Esophagus muscularis mucosa (tissue), 3 donors: Measurements from ENCODE around the gene KANSL1.

Experiments used
- CTCF ChIP-seq, 3 experiments: fragments of 200-600 bp in 2 of 3; fragments of 450-650 bp in 1 of 3; sonication (generic) in 2 of 3; IDR thresholded peaks; one replicate each; pipeline ENCODE4 v1.5.1; 2017 to 2019; ENCODE audit warnings: antibody characterized with exemption in 3 of 3, mild to moderate bottlenecking in 2 of 3, moderate library complexity in 1 of 3
- POLR2A ChIP-seq: fragments of 450-650 bp; IDR thresholded peaks from one replicate; pipeline ENCODE4 v1.6.1; 2017; ENCODE audit warnings: antibody characterized with exemption, moderate library complexity, mild to moderate bottlenecking, low read depth
- POLR2AphosphoS5 ChIP-seq, 2 donors: sonication (generic); formaldehyde crosslinking; IDR thresholded peaks; one replicate each; pipeline ENCODE4 v1.6.1; 2017; ENCODE audit warnings: antibody characterized with exemption in 2 of 2

- TF ChIP-seq POLR2AphosphoS5 (IDR thresholded peaks at IDR 0.05), result no peak
- TF ChIP-seq CTCF (IDR thresholded peaks at IDR 0.05), result no peak
- TF ChIP-seq POLR2A, result no peak
These were observed 68.3 kb downstream of the KANSL1 start for GRCh38 chr17:46124695-46125592.
